ENCODE measurements around the gene CDC20.

CDC20 gene

DNA sequence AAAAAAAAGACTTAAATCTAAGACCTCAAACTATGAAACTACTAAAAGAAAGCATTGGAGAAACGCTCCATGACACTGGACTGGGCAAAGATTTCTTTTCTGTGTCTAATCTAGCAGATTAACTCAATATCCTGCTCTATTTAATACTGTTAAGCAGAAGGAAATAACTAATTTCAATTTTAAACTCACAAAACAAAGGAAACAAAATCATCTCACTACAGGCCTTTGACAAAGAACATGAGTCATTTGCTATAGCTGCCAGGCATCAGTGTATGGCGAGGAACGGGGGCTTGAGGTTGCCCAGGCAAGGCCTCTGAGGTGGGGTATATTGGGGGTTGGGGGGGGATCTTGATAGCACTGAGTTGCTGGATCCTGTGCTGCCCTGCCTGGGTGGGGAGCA is 51.8 kb downstream of the CDC20 start:
- no peak for DNase-seq (ENCODE audit: low read depth)
- TF ChIP-seq, protein P1, sequence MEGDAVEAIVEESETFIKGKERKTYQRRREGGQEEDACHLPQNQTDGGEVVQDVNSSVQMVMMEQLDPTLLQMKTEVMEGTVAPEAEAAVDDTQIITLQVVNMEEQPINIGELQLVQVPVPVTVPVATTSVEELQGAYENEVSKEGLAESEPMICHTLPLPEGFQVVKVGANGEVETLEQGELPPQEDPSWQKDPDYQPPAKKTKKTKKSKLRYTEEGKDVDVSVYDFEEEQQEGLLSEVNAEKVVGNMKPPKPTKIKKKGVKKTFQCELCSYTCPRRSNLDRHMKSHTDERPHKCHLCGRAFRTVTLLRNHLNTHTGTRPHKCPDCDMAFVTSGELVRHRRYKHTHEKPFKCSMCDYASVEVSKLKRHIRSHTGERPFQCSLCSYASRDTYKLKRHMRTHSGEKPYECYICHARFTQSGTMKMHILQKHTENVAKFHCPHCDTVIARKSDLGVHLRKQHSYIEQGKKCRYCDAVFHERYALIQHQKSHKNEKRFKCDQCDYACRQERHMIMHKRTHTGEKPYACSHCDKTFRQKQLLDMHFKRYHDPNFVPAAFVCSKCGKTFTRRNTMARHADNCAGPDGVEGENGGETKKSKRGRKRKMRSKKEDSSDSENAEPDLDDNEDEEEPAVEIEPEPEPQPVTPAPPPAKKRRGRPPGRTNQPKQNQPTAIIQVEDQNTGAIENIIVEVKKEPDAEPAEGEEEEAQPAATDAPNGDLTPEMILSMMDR (conservative IDR thresholded peaks at IDR 0.05; ENCODE audit: control insufficient read depth, insufficient read depth, low read depth, low read length): no peak
- H3K4me3 ChIP-seq (ENCODE audit: control insufficient read depth, low read depth, low read length): no peak overlapping the region
